GM21381 (cell line): ENCODE results near the gene STOML3.
"Not testable (repeated sequence)": the region's sequence is repeated elsewhere in the genome, so short reads cannot be mapped to it uniquely, and the experiment has no call there.

Source experiments
- ATAC-seq: cut with Tn5 transposase; IDR thresholded peaks from one replicate; pipeline ENCODE4 v1.9.1; 2021; ENCODE audit warnings: mild to moderate bottlenecking, moderate library complexity; ENCODE audit not compliant: unreplicated experiment

STOML3 gene

GRCh38 chr13:38990693-38991092 is at the start of gene STOML3:
Gene STOML3, minus strand, starts transcription at chr13:38990831. Its CDS starts 110 bp downstream, at chr13:38990721.
- no peak for ATAC-seq

GRCh38 chr13:39040206-39040605 is 49.6 kb upstream of the STOML3 start:
- ATAC-seq = no peak

- no peak for ATAC-seq
Observed at GRCh38 chr13:39039041-39039440, 48.4 kb upstream of the STOML3 start.

GRCh38 chr13:39038569-39039030 is 48.0 kb upstream of the STOML3 start:
- peak; percentile 21 for ATAC-seq

- ATAC-seq = peak; percentile 67
Observed at GRCh38 chr13:39037880-39038568, 47.4 kb upstream of the STOML3 start, which contains the start of the genes NHLRC3 and PROSER1. Gene NHLRC3, plus strand, starts transcription at chr13:39038456. Its CDS starts 184 bp downstream, at chr13:39038640. Gene PROSER1, minus strand, starts transcription at chr13:39038089. Its CDS starts 847 bp downstream, at chr13:39037242.

- ATAC-seq = no peak
Observed at GRCh38 chr13:39037410-39037879, 46.8 kb upstream of the STOML3 start.

- ATAC-seq = no peak
Observed at GRCh38 chr13:39036212-39036611, 45.6 kb upstream of the STOML3 start.

GRCh38 chr13:39035799-39036198 is 45.2 kb upstream of the STOML3 start:
- no peak for ATAC-seq

- ATAC-seq = no peak
Observed at GRCh38 chr13:39035204-39035603, 44.6 kb upstream of the STOML3 start.

GRCh38 chr13:39034085-39034484 is 43.5 kb upstream of the STOML3 start:
- ATAC-seq = no peak

- ATAC-seq = no peak
Observed at GRCh38 chr13:39032150-39032549, 41.5 kb upstream of the STOML3 start.

- ATAC-seq = no peak
Observed at GRCh38 chr13:39025433-39025839, 34.8 kb upstream of the STOML3 start.

- no peak for ATAC-seq
Observed at GRCh38 chr13:39023761-39024160, 33.1 kb upstream of the STOML3 start.

- no peak for ATAC-seq
Observed at GRCh38 chr13:39023316-39023715, 32.7 kb upstream of the STOML3 start.

GRCh38 chr13:39020853-39021462 is 30.3 kb upstream of the STOML3 start:
- no peak for ATAC-seq

- ATAC-seq = peak; percentile 67
Observed at GRCh38 chr13:39016787-39017186, 26.2 kb upstream of the STOML3 start.

- ATAC-seq = peak; percentile 94
Observed at GRCh38 chr13:39016087-39016486, 25.5 kb upstream of the STOML3 start.

GRCh38 chr13:39013462-39013861 is 22.8 kb upstream of the STOML3 start:
- no peak for ATAC-seq

GRCh38 chr13:39012608-39013007 is 22.0 kb upstream of the STOML3 start:
- no peak for ATAC-seq

- ATAC-seq = not testable (repeated sequence)
Observed at GRCh38 chr13:39006371-39007111, 15.9 kb upstream of the STOML3 start.

- no peak for ATAC-seq
Observed at GRCh38 chr13:38998739-38999138, 8.1 kb upstream of the STOML3 start.
